Effector CD8-positive, alpha-beta T cell (primary cell): ENCODE results near the gene GRK1.
"Not testable (repeated sequence)": the region's sequence is repeated elsewhere in the genome, so short reads cannot be mapped to it uniquely, and the experiment has no call there.

Experiments used
- DNase-seq: peaks from one replicate; lab custom pipeline; 2025; lab: John Stamatoyannopoulos, UW
- total RNA-seq, 4 experiments: gene quantifications; one replicate each; lab custom pipeline; 2026; lab: John Stamatoyannopoulos, UW

Gene GRK1
- total RNA-seq = 0 reads per million in 4 experiments

DNA sequence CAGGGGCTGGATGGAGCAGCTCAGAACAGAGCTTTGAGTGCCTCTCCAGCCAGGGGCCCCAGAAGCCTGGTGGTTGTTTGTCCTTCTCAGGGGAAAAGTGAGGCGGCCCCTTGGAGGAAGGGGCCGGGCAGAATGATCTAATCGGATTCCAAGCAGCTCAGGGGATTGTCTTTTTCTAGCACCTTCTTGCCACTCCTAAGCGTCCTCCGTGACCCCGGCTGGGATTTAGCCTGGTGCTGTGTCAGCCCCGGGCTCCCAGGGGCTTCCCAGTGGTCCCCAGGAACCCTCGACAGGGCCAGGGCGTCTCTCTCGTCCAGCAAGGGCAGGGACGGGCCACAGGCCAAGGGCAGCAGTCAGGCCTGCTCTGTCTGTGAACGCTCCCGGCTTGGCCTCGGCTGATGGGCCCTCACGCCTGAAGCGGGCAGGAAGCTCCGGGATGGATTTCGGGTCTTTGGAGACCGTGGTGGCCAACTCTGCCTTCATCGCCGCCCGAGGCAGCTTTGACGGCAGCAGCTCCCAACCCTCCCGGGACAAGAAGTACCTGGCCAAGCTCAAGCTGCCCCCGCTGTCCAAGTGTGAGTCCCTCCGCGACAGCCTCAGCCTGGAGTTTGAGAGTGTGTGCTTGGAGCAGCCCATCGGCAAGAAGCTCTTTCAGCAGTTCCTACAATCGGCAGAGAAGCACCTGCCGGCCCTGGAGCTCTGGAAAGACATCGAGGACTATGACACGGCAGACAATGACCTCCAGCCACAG lies at the start of gene GRK1:
Gene GRK1 (plus strand): TSS at position 269 of the 751 bp plus-strand sequence. CDS start 168 bp downstream, at position 437.
- DNase-seq = no peak

DNA sequence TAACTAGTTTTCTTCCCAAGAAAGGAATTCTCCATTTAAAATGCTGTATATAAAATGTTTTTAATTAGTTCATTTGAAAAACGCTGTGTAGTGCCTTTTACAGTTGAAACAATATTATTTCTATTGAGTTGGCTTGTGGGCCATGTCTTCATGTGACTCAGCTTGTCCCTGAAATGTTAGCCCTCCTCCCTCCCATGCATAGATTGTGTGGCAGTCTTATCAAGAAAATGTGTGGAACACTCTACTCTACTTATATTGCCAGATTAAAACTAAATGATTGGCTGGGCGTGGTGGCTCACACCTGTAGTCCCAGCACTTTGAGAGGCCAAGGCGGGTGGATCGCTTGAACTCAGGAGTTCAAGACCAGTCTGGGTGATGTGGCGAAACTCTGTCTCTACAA lies 49.1 kb upstream of the GRK1 start:
- DNase-seq = no peak

DNA sequence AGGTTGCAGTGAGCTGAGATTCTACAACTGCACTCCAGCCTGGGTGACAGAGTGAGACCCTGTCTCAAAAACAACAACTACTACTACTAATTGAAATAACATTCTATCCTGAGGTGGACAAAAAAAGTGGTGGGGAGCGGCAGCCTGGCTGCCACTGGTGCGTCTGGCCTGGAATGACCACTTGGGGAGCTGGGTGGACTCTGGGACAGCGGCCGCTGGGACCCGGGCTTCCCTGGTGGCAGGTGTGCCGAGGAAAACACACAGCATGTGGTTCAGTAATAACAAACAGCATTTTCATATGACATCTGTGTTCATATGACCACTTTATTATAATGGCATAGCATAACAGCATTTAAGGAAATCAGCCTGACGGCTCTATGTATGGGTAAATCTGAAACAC lies 48.6 kb upstream of the GRK1 start:
- no peak for DNase-seq

DNA sequence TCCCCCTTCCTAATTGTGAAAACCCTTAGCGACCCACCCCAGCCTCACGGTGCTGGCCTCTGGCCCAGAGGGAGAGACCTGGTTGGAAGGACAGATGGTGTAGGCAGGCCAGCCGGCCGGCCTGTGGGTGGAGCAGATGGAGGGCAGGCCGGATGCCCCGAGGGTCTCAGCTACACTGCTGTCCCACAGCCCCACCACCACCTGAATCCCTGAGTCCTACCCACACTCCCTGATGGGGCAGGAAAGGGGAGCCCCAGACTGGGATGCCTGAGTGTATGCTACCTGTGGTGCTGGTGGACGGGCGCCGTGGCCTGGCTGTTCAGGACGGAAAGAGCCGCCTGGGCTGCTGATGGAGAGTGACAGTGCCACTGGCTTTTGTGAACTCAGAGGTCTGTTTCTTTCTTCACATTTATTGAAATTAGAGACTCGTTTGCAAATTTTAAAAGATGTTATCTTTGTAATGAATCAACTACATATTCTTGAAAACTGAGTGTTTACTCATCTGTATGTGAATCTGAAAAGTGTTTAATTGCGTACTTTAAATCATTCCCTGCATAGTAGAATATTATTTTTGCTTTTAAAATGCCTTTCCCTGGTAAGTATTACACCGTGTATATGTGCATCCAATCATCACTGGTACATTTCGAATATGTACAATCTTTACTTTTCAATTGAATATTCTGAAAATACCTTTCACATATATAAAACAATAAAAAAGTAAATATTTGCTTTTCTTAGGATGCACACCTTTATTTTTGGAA lies 46.8 kb upstream of the GRK1 start:
- DNase-seq = no peak

DNA sequence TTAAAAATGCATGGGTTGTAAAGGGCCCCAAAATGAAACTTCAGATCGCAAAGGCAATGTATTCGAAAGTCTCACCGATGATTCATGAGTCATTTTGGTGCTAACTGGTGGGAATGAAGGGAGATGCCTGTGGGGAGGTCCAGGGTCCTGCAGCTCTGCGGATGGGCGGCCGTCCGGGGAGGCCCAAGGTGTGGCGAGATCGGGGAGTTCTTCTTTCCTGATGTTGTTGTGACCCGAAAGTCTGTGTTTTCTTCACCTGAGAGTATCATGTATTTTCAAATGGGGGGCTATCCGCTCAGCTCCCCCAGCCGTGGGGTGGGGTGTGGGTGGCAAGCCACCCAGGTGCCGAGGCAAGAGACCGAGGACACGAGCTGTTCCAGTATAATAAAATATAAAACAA lies 46.0 kb upstream of the GRK1 start:
- DNase-seq = no peak

DNA sequence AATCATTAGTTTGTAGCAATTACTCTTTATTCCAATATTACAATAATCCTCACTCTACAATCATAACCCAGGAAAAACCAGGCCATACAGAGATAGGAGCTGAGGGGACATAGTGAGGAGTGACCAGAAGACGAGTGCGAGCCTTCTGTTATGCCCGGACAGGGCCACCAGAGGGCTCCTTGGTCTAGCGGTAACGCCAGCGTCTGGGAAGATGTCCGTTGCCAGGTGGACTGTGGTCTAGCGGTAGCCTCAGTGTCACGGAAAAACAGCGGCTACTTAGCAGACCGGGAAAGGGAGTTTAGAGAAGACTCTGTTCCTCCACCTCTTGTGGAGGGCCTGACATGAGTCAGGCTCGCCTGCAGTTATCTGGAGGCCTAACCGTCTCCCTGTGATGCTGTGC lies 45.5 kb upstream of the GRK1 start:
- DNase-seq = not testable (repeated sequence)

DNA sequence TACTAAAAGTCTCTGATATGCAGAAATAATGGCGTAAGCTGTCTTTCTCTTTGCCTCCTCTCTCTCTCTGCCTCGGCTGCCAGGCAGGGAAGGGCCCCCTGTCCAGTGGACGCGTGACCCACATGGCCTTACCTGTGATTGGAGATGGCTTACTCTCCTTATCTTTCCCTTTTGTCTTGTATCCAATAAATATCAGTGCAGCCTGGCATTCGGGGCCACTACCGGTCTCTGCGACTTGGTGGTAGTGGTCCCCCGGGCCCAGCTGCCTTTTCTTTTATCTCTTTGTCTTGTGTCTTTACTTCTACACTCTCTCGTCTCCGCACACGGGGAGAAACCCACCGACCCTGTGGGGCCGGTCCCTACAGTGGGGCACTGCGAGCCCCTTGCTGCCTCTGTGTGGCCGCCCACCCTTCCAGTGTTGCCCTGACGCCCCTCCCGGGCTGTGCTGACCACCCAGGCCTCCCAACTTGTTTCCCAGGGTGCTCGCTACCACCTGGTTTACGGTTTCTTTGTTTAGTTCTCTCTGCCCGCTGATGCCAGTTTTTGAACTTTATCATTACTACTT lies 45.0 kb upstream of the GRK1 start:
- not testable (repeated sequence) for DNase-seq

DNA sequence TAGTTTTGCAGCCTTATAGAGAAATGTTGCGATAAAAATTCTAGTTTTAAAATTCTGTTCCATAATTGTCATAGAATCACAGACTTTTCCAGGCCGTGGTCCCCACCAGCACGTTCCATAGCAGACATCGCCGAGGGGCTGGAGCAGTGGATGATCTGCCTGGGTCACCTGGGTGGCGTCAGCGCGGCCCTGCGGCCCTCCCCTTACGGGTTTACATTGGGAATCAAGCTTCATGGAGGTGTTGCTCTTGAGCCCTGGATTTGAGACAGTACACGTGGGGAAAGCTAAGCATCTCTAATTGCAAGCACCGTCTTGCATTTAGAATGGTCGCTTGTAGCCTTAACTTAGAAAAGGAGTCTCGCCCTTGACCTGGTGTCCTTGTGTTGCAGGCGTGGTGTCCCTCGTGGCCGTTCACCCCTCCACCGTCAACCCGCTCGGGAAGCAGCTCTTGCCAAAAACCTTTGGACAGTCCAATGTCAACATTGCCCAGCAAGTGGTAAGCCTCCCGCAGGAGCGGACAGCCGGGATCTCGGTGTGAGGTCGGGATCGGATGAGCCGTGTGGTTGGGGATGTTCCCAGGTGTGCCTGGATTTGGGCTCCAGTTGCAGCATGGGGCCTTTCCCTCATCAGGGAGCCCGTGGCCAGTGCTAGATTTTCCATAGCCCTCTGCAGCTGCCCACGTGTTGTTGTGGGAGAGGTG lies 44.1 kb upstream of the GRK1 start:
- DNase-seq = no peak

DNA sequence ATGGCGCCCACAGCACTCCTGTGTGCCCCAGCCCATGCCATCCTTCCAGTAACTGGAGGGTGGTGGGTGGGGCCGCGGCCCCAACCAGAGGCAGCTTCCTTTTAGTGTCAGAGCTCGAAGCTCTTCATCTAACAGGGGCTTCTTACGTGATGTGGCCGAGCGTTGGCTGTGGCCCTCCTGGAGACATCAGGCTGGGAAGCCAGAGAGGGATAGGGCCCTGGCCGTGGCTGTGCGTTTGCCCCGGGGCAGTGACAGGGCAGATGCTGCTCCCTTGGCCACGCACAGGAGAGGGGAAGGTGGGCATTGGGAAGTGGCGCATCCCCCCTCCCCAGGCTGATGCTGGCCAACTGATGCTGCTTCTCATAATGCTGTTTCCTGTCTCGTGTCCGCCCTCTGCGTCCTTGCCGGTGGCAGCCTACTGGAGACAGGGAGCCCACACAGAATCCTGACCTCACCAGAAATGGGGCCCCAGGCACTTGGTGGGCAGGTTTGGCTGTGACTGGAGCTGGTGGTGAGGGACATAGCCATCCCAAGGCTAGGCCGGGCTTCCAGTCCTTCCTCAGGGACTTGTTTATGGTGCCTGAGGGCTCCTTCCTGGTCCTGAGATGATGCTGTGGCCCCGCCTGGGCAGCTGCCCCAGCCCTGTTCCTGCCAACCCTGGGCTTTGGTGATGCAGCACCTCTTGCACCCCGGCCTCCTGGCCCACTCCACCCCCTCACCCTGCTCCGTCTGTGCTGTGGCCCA lies 43.4 kb upstream of the GRK1 start:
- no peak for DNase-seq

DNA sequence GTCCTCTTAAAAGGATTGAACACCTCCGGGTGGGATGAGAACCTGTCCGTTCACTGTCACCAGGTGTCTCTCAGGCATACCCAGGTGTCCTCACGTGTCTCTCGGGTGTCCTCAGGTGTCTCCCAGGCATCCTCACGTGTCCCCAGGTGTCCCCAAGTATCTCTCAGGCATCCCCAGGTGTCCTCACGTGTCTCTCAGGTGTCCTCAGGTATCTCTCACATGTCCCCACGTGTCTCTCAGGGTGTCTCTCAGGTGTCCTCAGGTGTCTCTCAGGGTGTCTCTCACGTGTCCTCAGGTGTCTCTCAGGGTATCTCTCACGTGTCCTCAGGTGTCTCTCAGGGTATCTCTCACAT lies 42.8 kb upstream of the GRK1 start:
- DNase-seq = no peak

DNA sequence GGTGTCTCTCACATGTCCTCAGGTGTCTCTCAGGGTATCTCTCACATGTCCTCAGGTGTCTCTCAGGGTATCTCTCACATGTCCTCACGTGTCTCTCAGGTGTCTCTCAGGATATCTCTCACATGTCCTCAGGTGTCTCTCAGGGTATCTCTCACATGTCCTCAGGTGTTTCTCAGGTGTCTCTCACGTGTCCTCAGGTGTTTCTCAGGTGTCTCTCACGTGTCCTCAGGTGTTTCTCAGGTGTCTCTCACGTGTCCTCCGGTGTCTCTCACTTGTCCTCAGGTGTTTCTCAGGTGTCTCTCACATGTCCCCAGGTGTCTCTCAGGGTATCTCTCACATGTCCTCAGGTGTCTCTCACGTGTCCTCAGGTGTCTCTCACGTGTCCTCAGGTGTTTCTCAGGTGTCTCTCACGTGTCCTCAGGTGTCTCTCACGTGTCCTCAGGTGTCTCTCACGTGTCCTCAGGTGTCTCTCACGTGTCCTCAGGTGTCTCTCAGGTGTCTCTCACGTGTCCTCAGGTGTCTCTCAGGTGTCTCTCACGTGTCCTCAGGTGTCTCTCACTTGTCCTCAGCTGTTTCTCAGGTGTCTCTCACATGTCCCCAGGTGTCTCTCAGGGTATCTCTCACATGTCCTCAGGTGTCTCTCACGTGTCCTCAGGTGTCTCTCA lies 42.2 kb upstream of the GRK1 start:
- DNase-seq = not testable (repeated sequence)

DNA sequence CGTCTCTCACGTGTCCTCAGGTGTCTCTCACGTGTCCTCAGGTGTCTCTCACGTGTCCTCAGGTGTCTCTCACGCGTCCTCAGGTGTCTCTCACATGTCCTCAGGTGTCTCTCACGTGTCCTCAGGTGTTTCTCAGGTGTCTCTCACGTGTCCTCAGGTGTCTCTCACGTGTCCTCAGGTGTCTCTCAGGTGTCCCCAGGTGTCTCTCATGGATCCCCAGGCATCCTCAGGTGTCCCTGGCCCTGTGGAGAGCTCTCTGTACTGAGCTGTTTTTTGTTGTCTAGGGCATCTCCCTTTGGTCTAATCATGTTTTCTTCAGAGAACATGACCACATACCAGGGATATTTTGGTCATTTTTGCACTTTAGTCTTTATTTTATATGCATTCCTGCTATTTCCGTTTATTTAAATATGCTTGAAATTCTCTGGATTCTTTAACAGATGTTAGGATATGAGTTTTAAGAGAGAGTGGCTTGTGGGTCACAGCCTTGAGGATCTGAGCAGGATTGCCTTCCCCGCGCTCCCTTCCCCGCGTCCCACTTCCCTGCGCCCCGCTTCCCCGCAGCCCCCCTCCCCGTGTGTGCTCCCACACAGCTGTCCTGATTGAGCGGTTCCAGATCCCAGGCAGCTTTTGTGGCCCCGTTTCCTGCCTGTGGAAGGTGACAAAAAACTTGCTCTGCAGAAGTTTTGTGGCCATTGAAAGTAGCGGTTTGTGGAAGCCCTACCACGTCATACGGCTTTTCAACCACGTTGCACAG lies 40.9 kb upstream of the GRK1 start:
- no peak for DNase-seq

DNA sequence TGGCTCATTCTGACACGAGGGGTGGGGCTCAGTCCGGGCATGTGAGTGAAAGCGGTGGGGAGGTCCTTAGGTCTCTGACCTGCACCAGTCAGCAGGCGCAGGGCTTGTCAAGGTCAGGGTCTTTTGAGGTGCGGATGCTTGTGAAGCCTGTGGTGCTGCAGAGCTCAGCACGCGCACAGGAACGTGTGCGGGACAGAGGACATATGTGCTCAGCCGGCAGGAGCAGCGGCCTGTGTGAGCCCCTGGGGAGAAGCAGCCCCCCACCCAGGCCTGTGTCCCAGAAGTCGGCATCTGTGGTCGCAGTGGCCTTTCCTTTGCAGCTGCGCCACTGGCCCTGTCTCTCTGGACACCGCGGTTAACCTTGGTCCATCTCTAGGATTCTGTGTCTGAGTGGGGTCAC lies 39.9 kb upstream of the GRK1 start:
- no peak for DNase-seq

DNA sequence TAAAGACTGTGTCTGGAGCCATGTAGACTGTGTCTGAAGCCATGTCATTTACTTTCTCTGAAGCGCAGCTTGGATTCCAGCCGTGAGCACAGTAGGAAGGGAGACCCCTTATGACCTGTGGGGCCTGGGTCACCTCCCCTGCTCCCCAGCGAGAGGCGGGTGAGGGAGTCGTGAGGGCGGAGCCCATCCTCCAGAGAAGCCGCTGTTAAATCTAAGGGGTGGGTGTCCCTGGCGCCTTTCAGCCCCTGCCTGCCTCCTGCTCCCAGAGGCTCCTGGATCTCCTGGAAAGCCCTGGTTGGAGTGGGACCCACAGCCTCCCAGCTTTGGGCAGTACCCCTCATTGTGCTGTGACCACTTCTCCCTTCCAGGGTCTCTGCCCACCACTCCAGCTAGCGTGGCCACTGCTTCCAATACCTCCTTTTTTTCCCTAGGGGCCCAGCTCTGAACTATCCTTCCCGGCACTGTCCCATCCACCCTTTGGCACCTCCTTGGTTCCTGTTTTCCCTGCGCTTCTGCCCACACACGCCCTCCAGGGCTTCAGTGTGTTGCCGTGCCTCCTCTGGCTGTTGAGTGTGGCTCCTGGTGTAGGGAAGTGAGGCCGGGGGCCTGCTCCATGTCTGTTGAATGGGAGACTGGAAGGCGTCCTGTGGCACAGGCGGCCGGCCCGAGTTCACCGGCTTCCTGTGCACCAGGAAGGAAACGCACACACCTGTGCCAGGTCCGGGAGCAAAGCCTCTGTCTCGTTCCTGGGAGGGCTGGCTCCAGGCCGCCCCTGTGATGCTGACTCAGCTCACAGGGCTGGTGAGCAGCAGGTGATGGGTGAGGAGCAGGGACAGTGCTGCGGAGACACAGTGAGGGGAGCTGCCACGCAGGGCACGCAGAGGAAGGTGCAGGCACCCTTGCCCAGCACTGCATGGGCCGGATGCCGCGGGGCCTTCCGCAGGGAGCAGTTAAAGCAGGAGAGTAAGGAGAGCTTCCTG lies 38.4 kb upstream of the GRK1 start:
- no peak for DNase-seq

DNA sequence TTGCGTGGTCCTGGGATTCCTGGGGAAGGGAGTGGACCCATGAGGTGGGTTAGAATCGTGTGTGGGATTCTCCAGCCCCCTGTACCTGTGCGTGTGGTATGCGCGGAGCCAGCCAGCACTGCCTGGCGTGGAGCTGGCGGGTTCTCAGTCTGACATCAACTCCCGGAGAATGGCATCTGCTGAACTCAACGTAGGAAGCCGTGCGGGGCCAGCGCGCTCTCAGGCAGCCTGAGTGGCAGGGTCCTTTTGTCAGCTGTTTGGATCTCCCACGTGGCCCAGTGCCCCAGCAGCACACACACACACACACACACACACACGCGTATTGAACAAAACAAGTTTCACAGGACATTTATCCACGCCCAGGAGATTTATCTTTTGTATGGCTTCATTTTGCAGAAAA lies 37.2 kb upstream of the GRK1 start:
- DNase-seq = no peak

DNA sequence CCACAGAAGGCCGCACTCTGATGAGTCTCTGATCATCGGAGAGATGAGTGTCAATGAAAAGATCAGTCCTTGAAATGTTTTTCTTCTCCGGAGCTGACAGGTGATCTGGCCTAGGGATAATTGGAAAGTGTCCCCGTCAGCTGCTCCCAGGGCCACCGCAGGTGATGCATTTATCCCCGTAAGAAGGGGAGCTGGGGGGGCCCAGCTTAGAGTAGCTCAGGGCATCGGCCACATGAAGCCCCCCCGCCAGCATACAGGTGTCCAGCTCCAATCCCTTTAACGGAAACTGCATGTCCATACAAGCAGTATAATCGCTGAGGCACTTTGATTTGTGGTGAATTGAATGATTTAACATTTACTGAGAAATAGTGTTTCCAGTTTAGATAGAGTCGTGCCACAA lies 36.7 kb upstream of the GRK1 start:
- no peak for DNase-seq

DNA sequence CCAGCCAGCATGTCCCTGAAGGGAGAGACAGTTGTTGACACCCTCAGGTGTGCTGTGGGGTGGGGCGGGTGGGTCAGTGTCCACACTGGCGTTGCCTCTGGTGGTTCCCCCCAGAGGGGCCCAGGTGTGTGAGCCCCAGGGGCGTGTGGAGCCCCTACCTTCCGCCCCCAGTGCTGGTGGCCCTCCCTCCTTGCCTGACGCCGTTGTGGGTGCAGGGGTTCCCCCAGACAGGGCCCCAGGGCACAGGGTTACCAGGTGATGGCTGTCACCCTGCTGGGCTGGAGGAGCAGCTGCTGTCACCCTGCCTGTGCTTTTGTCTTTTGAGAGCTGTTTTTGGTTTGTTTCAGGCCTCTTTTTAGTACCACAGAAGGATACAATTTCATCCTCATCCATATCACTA lies 36.2 kb upstream of the GRK1 start:
- no peak for DNase-seq

DNA sequence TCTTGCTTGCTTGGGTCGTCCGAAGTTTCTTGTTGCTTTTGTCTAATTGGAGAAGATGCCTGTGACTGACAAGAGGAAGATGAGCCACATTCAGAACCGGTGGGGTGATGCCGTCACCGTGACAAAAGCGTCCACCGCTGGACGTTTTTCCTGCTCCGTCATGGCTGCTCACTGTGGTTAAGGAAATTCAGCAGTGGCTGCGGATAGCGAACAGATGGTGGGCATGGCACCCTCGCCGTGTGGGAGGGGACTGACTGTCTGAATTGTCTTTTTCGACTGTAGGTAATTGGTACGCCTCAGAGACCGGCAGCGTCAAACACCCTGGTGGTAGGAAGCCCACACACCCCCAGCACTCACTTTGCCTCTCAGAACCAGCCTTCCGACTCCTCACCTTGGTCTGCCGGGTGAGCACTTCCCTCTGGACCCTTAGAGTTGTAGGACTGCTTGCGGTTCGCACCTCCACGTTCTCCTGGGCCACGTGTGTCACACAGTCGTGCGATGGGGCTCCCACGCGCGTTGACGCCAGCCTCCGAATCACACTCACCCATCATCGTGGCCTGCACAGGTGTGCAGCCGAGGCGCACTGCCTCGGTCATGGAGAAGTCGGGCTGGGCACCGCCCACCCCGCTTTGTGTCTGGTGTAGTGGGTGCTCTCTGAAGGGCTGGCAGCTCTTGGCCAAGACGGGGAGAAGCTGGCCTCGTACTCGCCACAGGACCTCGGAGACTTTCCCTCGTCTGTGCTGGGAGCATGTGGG lies 35.5 kb upstream of the GRK1 start:
- DNase-seq = no peak
